Fibroblast of skin of abdomen (primary cell): Measurements from ENCODE around the gene MEGF6.
A peak's percentile ranks its signal among the peaks of the same experiment; 100 is the strongest.

Experiments used
- DNase-seq: peaks from one replicate; pipeline ENCODE4 v3.0.0-alpha.2; 2013

The MEGF6 gene

GRCh38 chr1:3535732-3536131 is 75.6 kb downstream of the MEGF6 start:
- no peak for DNase-seq

DNA sequence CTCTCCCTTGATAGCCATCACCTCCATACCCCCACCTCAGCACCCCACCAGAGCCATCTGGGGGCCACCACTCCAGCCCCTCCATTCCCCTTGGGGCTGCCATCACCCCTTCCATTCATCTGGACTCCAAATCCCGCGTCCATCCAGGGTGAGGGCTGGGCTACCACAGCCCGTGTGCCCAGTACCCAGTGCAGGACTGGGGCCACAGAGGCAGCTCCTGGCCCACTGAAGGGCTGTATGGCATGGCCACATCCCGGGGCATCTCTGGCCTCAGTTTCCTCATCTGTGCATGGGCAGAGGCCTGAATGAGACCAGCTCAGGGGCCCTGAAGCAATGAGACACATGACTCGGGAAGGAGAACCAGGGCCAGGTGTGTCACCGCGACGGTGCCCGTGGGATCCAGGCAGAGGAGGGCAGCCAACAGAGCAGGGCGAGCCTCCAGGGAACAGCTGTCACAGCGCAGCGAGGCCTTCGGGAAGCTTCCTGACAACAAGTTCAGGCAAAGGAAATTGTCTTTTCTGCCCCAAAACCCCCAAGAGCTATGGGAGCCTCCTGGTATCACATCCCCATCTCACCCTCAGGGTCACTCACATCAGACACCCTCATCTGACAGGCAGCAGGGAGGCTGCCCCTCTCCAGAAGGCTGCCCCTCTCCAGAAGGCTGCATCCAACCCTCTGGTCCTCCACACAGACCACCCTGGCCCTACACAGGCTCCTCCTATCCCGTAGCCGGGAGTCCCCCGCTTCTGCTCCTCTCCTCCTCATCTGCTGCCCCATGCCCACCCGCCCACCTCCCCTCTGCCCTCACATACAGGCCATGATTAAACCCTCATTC is 76.3 kb downstream of the MEGF6 start:
- DNase-seq = no peak

DNA sequence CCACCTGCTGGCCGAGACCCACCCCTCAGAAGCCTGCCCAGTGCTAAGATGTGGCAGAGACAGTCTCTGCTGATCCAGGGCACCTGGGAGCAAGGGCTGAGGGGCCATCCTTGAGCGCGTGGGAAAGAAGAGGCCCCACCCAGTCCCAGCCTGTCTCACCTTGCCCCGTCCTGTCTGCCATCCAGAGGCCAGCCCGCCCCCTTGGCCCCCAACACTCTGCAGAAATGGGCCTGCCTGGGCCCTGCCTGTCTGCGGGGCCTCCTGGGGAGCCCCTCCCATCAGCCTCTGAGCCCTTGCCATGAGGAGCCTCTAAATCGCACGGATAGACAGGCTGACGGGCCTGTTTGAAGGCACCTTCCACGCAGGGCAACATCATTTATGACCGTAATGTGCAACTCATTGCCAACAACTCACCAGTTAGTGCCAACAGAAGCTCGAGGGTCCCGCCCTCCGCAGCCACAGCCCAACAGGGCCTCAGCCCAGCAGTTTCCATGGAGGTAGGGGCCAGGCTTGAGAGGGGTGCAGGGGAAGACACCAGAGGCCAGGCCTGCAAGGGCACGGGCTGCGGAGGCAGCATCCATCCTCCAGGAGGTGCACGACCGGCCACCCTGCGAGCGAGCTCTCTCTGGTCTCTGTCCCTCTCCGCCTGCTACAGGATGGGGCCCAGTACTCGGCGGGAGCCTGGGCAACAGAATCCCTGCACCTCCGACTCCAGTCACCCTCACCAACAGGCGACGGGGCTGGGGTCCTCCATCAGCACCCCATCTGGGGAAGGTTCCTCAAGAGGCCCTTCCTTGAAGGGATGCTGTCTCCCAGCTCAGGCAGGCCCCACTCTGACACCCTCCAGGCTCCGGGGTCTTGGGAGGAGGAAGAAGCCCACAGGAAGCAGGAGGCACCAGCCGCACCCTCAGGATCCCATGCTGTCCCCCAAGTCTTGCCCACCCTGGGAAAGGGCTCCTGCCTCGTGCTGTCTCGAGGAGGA is 78.0 kb downstream of the MEGF6 start:
- DNase-seq = no peak

DNA sequence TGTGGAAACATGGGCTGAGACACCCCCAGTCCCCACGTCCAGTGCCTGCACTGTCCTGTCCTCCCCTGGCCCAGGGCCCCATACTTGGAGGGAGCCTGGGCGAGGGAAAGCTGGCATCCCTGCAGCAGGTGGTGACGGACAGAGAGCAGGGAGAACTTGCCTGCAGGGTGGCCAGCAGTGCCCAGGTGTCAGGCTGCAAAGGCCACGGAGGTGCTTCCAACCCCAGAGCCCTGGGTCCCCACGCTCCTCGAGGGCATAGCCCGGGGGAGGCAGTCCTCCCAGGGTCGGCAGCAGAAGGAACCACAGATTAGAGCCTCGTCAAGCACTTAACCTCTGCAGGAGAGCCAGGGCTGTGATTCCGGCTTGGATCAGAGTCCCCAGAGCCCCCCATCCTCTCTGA is 79.4 kb downstream of the MEGF6 start:
- DNase-seq = no peak

- peak; percentile 47 for DNase-seq
These were observed 80.1 kb downstream of the MEGF6 start for GRCh38 chr1:3530926-3531818.

DNA sequence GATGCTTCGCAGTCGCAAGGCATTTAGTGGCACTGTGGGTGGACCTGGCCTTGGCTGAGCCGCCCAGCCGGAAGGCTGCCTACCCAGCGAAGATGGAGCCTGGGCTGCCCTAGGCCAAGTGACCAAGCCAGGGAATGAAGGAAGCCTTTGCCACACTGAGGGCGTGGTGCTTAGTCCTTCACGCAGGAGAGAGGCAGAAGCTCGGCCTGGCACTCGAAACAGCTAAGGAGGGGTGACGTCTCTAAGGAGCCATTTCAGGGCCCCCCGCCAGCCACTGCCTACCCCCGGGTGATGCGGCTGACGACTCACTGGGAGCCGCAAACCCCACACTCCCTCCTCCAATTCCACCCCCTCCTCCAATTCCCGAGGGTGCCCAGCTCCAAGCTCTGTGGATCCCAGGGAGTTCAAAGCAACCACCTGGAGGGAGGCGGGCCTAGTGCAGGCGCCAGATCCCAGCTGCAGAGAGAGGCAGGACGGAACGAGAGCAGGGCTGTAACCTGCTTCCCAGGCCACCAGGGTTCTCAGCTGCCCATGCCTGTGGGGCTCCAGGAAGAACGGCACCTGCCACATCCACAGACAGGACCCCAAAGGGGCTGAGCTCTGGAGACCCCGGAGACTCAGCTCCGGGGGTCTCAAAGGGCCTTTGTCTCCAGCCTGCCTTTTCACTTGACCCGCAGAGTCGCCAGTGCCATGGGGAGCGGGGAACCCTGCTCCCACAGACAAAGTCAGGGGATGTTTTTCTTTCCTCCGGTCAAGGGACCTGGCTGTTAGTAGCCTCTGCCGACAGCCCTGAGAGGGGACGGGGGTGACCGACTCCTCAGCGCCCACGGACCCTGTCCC is 81.0 kb downstream of the MEGF6 start:
- no peak for DNase-seq

- DNase-seq = no peak
These were observed 82.1 kb downstream of the MEGF6 start for GRCh38 chr1:3529099-3529729.

GRCh38 chr1:3527774-3528173 is 83.5 kb downstream of the MEGF6 start:
- no peak for DNase-seq

DNA sequence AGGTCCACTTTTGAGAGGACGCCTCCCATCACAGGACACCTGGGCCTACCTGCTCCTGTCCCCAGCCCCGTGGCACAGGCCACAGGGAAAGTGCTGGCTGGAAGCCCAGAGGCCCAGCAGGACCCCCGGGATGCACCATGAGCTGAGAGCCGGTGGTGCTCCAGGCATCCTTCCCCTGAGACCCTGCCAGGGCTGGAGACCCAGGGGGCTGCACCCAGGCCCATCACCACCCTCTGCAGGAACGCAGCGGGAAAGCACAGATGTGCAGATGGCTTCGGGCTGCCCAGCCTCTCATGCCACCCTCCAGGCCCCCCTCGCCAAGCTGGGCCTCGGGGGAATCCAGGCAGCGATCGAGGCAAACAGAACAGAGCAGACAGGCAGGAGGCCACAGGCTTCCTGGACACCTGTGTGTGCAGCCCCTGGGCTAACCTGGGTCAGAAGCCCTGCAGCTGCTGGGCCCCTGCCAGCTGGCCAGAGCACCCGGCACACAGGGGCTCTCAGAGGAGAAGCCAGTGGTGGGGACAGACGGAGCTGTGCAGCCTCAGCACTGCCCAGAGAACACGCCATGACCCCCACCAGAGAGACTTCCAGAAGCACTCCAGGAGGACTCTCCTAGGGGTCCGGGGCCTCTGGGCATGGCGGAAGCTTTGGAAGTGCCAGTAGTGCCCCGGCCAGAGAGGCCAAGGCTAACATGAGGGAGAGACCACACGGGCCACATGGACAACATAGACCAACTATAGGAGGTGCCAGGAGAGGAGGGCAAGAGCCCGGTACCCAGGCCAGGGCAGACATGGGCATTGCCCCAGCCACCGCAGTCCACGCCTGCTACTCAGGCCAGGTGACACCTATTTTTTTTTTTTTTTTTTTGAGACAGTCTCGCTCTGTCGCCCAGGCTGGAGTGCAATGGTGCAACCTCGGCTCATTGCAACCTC is 85.5 kb downstream of the MEGF6 start:
- DNase-seq = no peak

- no peak for DNase-seq
These were observed 86.6 kb downstream of the MEGF6 start for GRCh38 chr1:3524556-3525203.

DNA sequence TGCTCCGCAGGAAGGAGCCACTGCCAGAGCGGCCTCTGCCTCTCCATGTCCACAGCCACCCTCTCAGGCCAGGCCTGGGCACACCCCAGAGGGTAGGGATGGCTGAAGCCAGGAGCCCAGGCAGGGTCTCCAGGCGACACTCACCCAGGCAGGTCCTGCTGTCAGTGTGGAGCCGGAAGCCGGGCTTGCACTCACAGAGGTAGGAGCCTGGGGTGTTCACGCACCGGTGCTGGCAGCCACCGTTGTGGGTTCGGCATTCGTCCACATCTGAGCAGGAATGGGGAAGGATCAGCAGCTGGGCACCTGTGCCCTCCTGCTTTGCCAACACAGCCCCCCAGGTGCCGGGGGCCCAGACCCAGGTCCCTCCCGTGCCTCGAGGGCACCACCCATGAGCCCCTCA is 87.3 kb downstream of the MEGF6 start:
- no peak for DNase-seq

DNA sequence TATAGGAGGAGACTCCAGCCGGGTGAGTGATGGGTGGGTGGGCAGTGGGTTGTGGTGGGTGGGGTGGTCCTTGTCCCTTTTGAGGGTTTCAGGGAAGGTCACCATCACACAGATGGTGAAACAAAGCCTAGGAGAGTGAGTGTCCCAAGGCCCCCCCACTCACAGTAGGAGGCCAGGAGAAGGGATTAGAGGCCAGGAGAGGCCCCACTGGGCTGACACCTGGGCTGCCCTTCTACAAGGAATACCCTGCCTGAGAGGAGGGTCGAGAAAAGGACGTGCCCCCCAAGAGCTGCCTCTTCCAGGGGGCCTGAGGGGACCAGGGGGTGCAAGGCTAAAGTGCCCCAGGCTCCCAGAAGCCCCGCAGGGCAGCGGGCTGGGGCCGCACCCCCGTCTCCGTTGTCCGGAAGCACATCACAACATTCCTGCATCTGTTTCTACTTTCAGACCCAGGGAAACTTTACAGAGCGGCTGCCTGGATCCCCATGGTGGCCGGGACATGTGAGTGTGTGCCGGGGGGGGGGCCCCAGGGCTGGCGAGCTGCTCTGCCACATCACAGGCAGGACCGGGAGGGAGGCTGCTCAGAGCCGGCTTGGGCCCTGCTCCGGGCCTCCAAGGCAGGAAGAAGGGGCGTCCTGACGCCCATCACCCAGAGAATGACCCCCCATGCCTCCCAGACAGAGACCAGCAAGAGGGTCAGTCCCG is 88.6 kb downstream of the MEGF6 start:
- DNase-seq = peak; percentile 86

DNA sequence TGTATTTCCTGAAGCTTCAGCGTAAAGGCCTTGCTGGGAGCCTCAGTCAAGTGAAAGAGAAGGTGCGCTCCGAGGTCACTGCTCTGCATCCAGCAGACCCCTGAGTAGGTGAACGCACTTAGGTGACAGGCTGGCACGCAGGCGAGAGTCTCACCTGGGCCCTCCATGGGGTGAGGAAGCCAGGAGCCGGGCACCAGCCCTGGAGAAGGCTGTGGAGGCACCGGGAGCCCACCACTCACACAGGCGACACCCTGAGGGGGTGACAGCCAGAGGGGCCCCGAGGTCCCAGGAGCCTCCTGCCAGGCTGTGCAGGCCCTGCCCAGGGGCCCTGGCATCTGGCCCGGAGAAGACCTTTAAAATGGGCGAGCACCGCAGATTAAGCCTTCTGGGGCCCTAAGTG is 89.2 kb downstream of the MEGF6 start:
- no peak for DNase-seq

DNA sequence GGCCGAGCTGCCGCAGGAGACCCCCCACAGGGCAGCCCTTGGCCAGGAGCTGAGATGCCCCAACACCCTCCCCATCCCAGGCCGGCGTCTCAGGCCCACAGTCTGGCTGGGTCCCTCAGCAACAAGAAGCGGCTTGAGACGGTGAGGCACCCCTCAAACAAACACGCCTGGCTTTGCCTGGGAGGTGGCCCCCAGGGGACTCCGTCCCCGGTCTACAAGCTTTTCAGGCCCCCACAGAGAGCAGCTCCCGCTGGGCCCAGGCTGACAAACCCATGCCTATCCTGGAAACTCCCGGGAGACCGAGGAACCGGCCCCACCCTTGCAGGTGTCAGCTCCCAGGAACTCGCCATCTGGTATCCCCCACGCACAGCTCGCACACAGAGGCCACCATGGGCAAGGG is 89.9 kb downstream of the MEGF6 start:
- no peak for DNase-seq

- DNase-seq = no peak
These were observed 90.6 kb downstream of the MEGF6 start for GRCh38 chr1:3520419-3521378.

- no peak for DNase-seq
These were observed 91.9 kb downstream of the MEGF6 start for GRCh38 chr1:3519301-3519885.

GRCh38 chr1:3518756-3519155 is 92.6 kb downstream of the MEGF6 start:
- no peak for DNase-seq
